ENCODE data around the gene JUND. TPM values are rescaled to one million over a fixed set of nuclear protein-coding genes. Genes with fewer than 3 reads are reported as not detected.

Gene JUND
- 1,000 to 10,000 TPM in 1 of 5 donors, 100 to 1,000 TPM in 4; 247 to 1,161 (median 272) TPM for total RNA-seq
- total RNA-seq (2013), result 323 TPM
- 91.4 to 3,930 (median 185) reads per million in 29 experiments for total RNA-seq

GRCh38 chr19:18281082-18282020, at the start of gene JUND:
TSS of gene JUND (minus strand) at chr19:18281622. CDS start at chr19:18281484, 138 bp downstream.
- DNase-seq, result peak; percentile 91 to 100 (median 97)
- Mint-ChIP-seq H3K27me3 (no peaks in the 10 kb centered on the region), H3K9me3 (no peaks in the 10 kb centered on the region), H3K27ac (peak within 1 kb of the TSS; percentile 97 to 99), H3K36me3 (peaks cover 15% of the 10 kb centered on the region), H3K4me3 (peak within 1 kb of the TSS; percentile 94 to 98 (median 96)), H3K4me1 (peaks cover 44 to 58% (median 51%) of the 10 kb centered on the region in 3 donors)
- Histone ChIP-seq H3K27me3 (replicated peaks in 1 of 2; ENCODE audit: control insufficient read depth in 2 of 2, extremely low read depth in 1 of 2, insufficient read depth in 2 of 2, low read length in 1 of 2) (no peaks in the 10 kb centered on the region), H3K4me3 (ENCODE audit: control insufficient read depth in 1 of 2, extremely low read depth in 1 of 2, low read length in 1 of 2) (peak within 1 kb of the TSS; percentile 100), H3K9me3 (no peaks in the 10 kb centered on the region), H3K27ac (ENCODE audit: low read length) (peak within 1 kb of the TSS; percentile 100), H3K36me3 (ENCODE audit: control insufficient read depth in 2 of 2, extremely low read depth in 1 of 2, insufficient read depth in 1 of 2, low read length in 1 of 2) (peaks cover 10 to 16% of the 10 kb centered on the region in 2 donors), H3K4me1 (ENCODE audit: control insufficient read depth in 1 of 2, extremely low read depth in 1 of 2, insufficient read depth in 2 of 2, low read length in 2 of 2) (peaks cover 28 to 49% of the 10 kb centered on the region in 2 experiments)
- WGBS (ENCODE audit: insufficient coverage), result under 1% methylated on average over 113 of the region's 138 CpGs
- ChIA-PET POLR2A (interaction anchor here (0.5 to 5.1 kb wide), 28 partner anchors 9 to 281 kb away, joined by 3 to 95 read pairs (median 5); partner anchors contain the start of genes LSM4 (in 2 of the 2), MPV17L2 (in 2 of the 2), ELL (in 1 of the 2) and RAB3A (in 1 of the 2)), CTCF (interaction anchor here in 1 of 2 donors (1.0 to 4.2 kb wide), 5 partner anchors 9 to 47 kb away, joined by 4 to 37 read pairs (median 15); partner anchors contain the start of gene LSM4)
- ATAC-seq (replicated peaks in 1 of 4), result peak; percentile 67 to 70 (median 68)

GRCh38 chr19:18330868-18331267, 49.4 kb upstream of the JUND start:
- ChIA-PET POLR2A (interaction anchor here in 1 of 2 donors (0.7 kb wide), 1 partner anchor 22 kb away, joined by 3 read pairs; no protein-coding TSS in a partner anchor), CTCF (interaction anchor here (0.7 to 2.9 kb wide), 3 partner anchors 52 to 795 kb away, joined by 3 to 35 read pairs (median 4); no protein-coding TSS in a partner anchor)
- ATAC-seq (replicated peaks in 1 of 4), result no peak
- no peak for DNase-seq
- Histone ChIP-seq H3K4me1 (ENCODE audit: control insufficient read depth in 1 of 2, extremely low read depth in 1 of 2, insufficient read depth in 2 of 2, low read length in 2 of 2) (peaks cover 7 to 12% of the 10 kb centered on the region in 2 experiments), H3K4me3 (ENCODE audit: control insufficient read depth in 1 of 2, extremely low read depth in 1 of 2, low read length in 1 of 2) (no peak overlapping the region), H3K9me3 (no peaks in the 10 kb centered on the region), H3K27ac (ENCODE audit: low read length) (no peak overlapping the region), H3K27me3 (replicated peaks in 1 of 2; ENCODE audit: control insufficient read depth in 2 of 2, extremely low read depth in 1 of 2, insufficient read depth in 2 of 2, low read length in 1 of 2) (peaks cover 0 to 15% of the 10 kb centered on the region in 2 experiments), H3K36me3 (ENCODE audit: control insufficient read depth in 2 of 2, extremely low read depth in 1 of 2, insufficient read depth in 1 of 2, low read length in 1 of 2) (no peaks in the 10 kb centered on the region)
- no peaks in the 10 kb centered on the region for H3K36me3 Mint-ChIP-seq
- peaks cover 10 to 13% (median 13%) of the 10 kb centered on the region in 3 donors for H3K4me1 Mint-ChIP-seq
- 89% methylated on average over 6 of the region's 9 CpGs for WGBS (ENCODE audit: insufficient coverage)
- H3K27me3 Mint-ChIP-seq, result no peaks in the 10 kb centered on the region
- no peaks in the 10 kb centered on the region for H3K9me3 Mint-ChIP-seq
- no peak overlapping the region for H3K27ac Mint-ChIP-seq
- no peak overlapping the region for H3K4me3 Mint-ChIP-seq

- Mint-ChIP-seq H3K9me3 (no peaks in the 10 kb centered on the region), H3K4me3 (peak overlapping the region in 1 of 3 donors; percentile 59), H3K4me1 (peaks cover 13 to 14% (median 13%) of the 10 kb centered on the region in 3 donors), H3K36me3 (no peaks in the 10 kb centered on the region), H3K27ac (no peak overlapping the region), H3K27me3 (no peaks in the 10 kb centered on the region)
- H3K4me1 ChIP-seq (ENCODE audit: control insufficient read depth in 1 of 2, extremely low read depth in 1 of 2, insufficient read depth in 2 of 2, low read length in 2 of 2), result peaks cover 8 to 16% of the 10 kb centered on the region in 2 experiments
- ATAC-seq (replicated peaks in 1 of 4), result no peak
- H3K36me3 ChIP-seq (ENCODE audit: control insufficient read depth in 2 of 2, extremely low read depth in 1 of 2, insufficient read depth in 1 of 2, low read length in 1 of 2), result no peaks in the 10 kb centered on the region
- ChIA-PET POLR2A (interaction anchor here (0.5 to 2.5 kb wide), 10 partner anchors 10 to 676 kb away, joined by 3 to 37 read pairs (median 6); partner anchors contain the start of genes JUND (in 2 of the 2) and IQCN (in 1 of the 2)), CTCF (interaction anchor here (0.5 to 2.9 kb wide), 27 partner anchors 10 to 260 kb away, joined by 3 to 35 read pairs (median 5); partner anchors contain the start of genes ELL (in 1 of the 2), IQCN (in 1 of the 2), JUND (in 1 of the 2) and MPV17L2 (in 1 of the 2))
- WGBS (ENCODE audit: insufficient coverage), result 94% methylated on average over 5 of the region's 6 CpGs
- H3K27me3 ChIP-seq (replicated peaks in 1 of 2; ENCODE audit: control insufficient read depth in 2 of 2, extremely low read depth in 1 of 2, insufficient read depth in 2 of 2, low read length in 1 of 2), result peaks cover 0 to 14% of the 10 kb centered on the region in 2 experiments
- no peaks in the 10 kb centered on the region for H3K9me3 ChIP-seq
- no peak for DNase-seq
- no peak overlapping the region for H3K27ac ChIP-seq (ENCODE audit: low read length)
- no peak overlapping the region for H3K4me3 ChIP-seq (ENCODE audit: control insufficient read depth in 1 of 2, extremely low read depth in 1 of 2, low read length in 1 of 2)
Measured at GRCh38 chr19:18329035-18329376, 47.6 kb upstream of the JUND start.

GRCh38 chr19:18328340-18329034, 47.1 kb upstream of the JUND start:
- no peaks in the 10 kb centered on the region for H3K27me3 Mint-ChIP-seq
- Histone ChIP-seq H3K36me3 (ENCODE audit: control insufficient read depth in 2 of 2, extremely low read depth in 1 of 2, insufficient read depth in 1 of 2, low read length in 1 of 2) (no peaks in the 10 kb centered on the region), H3K4me1 (ENCODE audit: control insufficient read depth in 1 of 2, extremely low read depth in 1 of 2, insufficient read depth in 2 of 2, low read length in 2 of 2) (peaks cover 14 to 21% of the 10 kb centered on the region in 2 experiments), H3K27ac (ENCODE audit: low read length) (peak overlapping the region; percentile 16), H3K4me3 (ENCODE audit: control insufficient read depth in 1 of 2, extremely low read depth in 1 of 2, low read length in 1 of 2) (peak overlapping the region; percentile 36 to 49), H3K27me3 (replicated peaks in 1 of 2; ENCODE audit: control insufficient read depth in 2 of 2, extremely low read depth in 1 of 2, insufficient read depth in 2 of 2, low read length in 1 of 2) (peaks cover 0 to 12% of the 10 kb centered on the region in 2 experiments), H3K9me3 (no peaks in the 10 kb centered on the region)
- H3K36me3 Mint-ChIP-seq, result no peaks in the 10 kb centered on the region
- H3K4me1 Mint-ChIP-seq, result peaks cover 18 to 19% (median 18%) of the 10 kb centered on the region in 3 donors
- POLR2A ChIA-PET, result interaction anchor here (0.5 to 2.5 kb wide), 12 partner anchors 11 to 100 kb away, joined by 3 to 37 read pairs (median 5); partner anchors contain the start of genes JUND (in 2 of the 2) and IQCN (in 1 of the 2)
- WGBS (ENCODE audit: insufficient coverage), result 0% methylated on average over 4 of the region's 9 CpGs
- peak overlapping the region; percentile 15 to 59 (median 55) for H3K4me3 Mint-ChIP-seq
- peak; percentile 99 for ATAC-seq (replicated peaks in 1 of 4)
- H3K9me3 Mint-ChIP-seq, result no peaks in the 10 kb centered on the region
- CTCF ChIA-PET, result interaction anchor here (0.5 to 2.9 kb wide), 28 partner anchors 10 to 241 kb away, joined by 3 to 35 read pairs (median 5); partner anchors contain the start of genes ELL (in 1 of the 2), IQCN (in 1 of the 2), JUND (in 1 of the 2) and MPV17L2 (in 1 of the 2)
- peak overlapping the region; percentile 3 to 68 for H3K27ac Mint-ChIP-seq
- DNase-seq, result peak; percentile 66 to 92 (median 83)

- Histone ChIP-seq H3K4me1 (ENCODE audit: control insufficient read depth in 1 of 2, extremely low read depth in 1 of 2, insufficient read depth in 2 of 2, low read length in 2 of 2) (peaks cover 22 to 35% of the 10 kb centered on the region in 2 experiments), H3K9me3 (no peaks in the 10 kb centered on the region), H3K27ac (ENCODE audit: low read length) (no peak overlapping the region), H3K36me3 (ENCODE audit: control insufficient read depth in 2 of 2, extremely low read depth in 1 of 2, insufficient read depth in 1 of 2, low read length in 1 of 2) (no peaks in the 10 kb centered on the region), H3K4me3 (ENCODE audit: control insufficient read depth in 1 of 2, extremely low read depth in 1 of 2, low read length in 1 of 2) (no peak overlapping the region), H3K27me3 (replicated peaks in 1 of 2; ENCODE audit: control insufficient read depth in 2 of 2, extremely low read depth in 1 of 2, insufficient read depth in 2 of 2, low read length in 1 of 2) (peaks cover 0 to 4% of the 10 kb centered on the region in 2 experiments)
- CTCF ChIA-PET, result interaction anchor here in 1 of 2 donors (1.0 kb wide), 1 partner anchor 48 kb away, joined by 3 read pairs; no protein-coding TSS in a partner anchor
- Mint-ChIP-seq H3K27me3 (no peaks in the 10 kb centered on the region), H3K9me3 (no peaks in the 10 kb centered on the region), H3K4me1 (peaks cover 30 to 31% (median 31%) of the 10 kb centered on the region in 3 donors), H3K36me3 (no peaks in the 10 kb centered on the region), H3K27ac (no peak overlapping the region), H3K4me3 (no peak overlapping the region)
- DNase-seq, result no peak
- WGBS (ENCODE audit: insufficient coverage), result 80% methylated on average over 1 of the region's 5 CpGs
- ATAC-seq (replicated peaks in 1 of 4), result no peak
- POLR2A ChIA-PET, result interaction anchor here (0.6 to 1.0 kb wide), 2 partner anchors 49 to 51 kb away, joined by 3 to 4 read pairs; no protein-coding TSS in a partner anchor
Measured at GRCh38 chr19:18326772-18327171, 45.4 kb upstream of the JUND start.
